RWPE1 (cell line): Measurements from ENCODE around the gene SLC25A44.

Experiments
- CTCF ChIA-PET: fragments of 350-600 bp; sonication (Branson Sonifier 250); formaldehyde crosslinking; extraction: SDS; loops from one replicate; lab custom pipeline; 2021; lab: Yijun Ruan, JAX
- POLR2A ChIA-PET: fragments of 400-600 bp; formaldehyde crosslinking; extraction: SDS; loops from one replicate; lab custom pipeline; 2020; ENCODE audit warnings: antibody characterized with exemption; ENCODE audit not compliant: low non-redundant PET; lab: Yijun Ruan, JAX
- DNase-seq: peaks from one replicate; pipeline ENCODE4 v3.0.0; 2012; ENCODE audit warnings: low spot score
- H3K27ac ChIP-seq: fragments of 450-650 bp; 2 replicates; pipeline ENCODE4 v1.5.1; 2017
- CTCF ChIP-seq: fragments of 450-650 bp; conservative IDR thresholded peaks from 2 replicates; pipeline ENCODE4 v1.5.1; 2017; ENCODE audit warnings: low read depth, mild to moderate bottlenecking

The SLC25A44 gene

GRCh38 chr1:156148216-156148615 lies 45.7 kb upstream of the SLC25A44 start:
- no peak overlapping the region; the same call in 1 of the 2 replicates for H3K27ac ChIP-seq
- POLR2A ChIA-PET, result interaction anchor here (1.2 kb wide), 1 partner anchor 65 kb away, joined by 5 read pairs; the partner anchor contains the start of gene PMF1
- CTCF ChIA-PET, result interaction anchor here (2.1 kb wide), 1 partner anchor 77 kb away, joined by 14 read pairs; no protein-coding TSS in a partner anchor
- no peak for DNase-seq
- TF ChIP-seq CTCF, result no peak

GRCh38 chr1:156149374-156150332 lies 44.3 kb upstream of the SLC25A44 start:
- CTCF ChIA-PET, result interaction anchor here (0.5 to 0.6 kb wide), 3 partner anchors 15 to 156 kb away, joined by 3 to 7 read pairs (median 3); no protein-coding TSS in a partner anchor
- TF ChIP-seq CTCF, result no peak
- POLR2A ChIA-PET, result interaction anchor here (0.6 kb wide), 1 partner anchor 49 kb away, joined by 4 read pairs; no protein-coding TSS in a partner anchor
- no peak for DNase-seq
- no peak overlapping the region for H3K27ac ChIP-seq

GRCh38 chr1:156150333-156151011 lies 43.4 kb upstream of the SLC25A44 start:
- no peak for TF ChIP-seq CTCF
- CTCF ChIA-PET, result interaction anchor here (0.5 to 0.6 kb wide), 2 partner anchors 33 to 157 kb away, joined by 3 to 7 read pairs; no protein-coding TSS in a partner anchor
- DNase-seq, result no peak
- POLR2A ChIA-PET, result interaction anchor here (0.6 kb wide), 1 partner anchor 50 kb away, joined by 4 read pairs; no protein-coding TSS in a partner anchor
- peak overlapping the region; percentile 40 for H3K27ac ChIP-seq

- TF ChIP-seq CTCF, result no peak
- DNase-seq, result no peak
- H3K27ac ChIP-seq, result peak overlapping the region; percentile 40
- ChIA-PET CTCF (no interaction called here), POLR2A (no interaction called here)
These were observed 42.7 kb upstream of the SLC25A44 start for GRCh38 chr1:156151093-156151688.

GRCh38 chr1:156152628-156153027 lies 41.3 kb upstream of the SLC25A44 start:
- TF ChIP-seq CTCF, result no peak
- H3K27ac ChIP-seq, result no peak overlapping the region
- CTCF ChIA-PET, result no interaction called here
- DNase-seq, result no peak
- POLR2A ChIA-PET, result no interaction called here
